Measurements from ENCODE around the gene TLL2.

Gene TLL2

DNA sequence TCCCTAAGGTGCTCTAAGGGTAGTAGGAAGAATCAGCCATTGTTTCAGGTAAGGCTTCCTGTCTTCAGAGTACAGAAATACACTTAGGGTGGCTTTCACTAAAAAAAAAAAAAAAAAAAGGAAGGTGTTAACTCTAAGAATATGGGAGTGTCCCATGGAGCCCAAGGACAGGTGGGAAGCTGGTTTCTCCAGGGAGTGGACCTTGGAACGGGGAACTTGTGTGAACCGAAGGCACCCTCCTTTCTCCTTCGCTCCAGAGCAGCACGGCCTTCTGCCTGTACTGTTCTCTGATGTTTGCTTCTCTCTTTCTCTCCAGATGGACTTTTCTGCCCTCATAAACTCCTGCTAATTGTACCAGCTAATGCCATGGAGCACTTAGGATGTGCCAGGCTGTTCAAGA, 161.1 kb downstream of the TLL2 start:
- CTCF ChIA-PET, result interaction anchor here (0.7 to 1.8 kb wide), 2 partner anchors 18 to 138 kb away, joined by 5 to 7 read pairs; no protein-coding TSS in a partner anchor
- no peak overlapping the region for H3K27ac ChIP-seq
- TF ChIP-seq, protein P1, sequence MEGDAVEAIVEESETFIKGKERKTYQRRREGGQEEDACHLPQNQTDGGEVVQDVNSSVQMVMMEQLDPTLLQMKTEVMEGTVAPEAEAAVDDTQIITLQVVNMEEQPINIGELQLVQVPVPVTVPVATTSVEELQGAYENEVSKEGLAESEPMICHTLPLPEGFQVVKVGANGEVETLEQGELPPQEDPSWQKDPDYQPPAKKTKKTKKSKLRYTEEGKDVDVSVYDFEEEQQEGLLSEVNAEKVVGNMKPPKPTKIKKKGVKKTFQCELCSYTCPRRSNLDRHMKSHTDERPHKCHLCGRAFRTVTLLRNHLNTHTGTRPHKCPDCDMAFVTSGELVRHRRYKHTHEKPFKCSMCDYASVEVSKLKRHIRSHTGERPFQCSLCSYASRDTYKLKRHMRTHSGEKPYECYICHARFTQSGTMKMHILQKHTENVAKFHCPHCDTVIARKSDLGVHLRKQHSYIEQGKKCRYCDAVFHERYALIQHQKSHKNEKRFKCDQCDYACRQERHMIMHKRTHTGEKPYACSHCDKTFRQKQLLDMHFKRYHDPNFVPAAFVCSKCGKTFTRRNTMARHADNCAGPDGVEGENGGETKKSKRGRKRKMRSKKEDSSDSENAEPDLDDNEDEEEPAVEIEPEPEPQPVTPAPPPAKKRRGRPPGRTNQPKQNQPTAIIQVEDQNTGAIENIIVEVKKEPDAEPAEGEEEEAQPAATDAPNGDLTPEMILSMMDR (conservative IDR thresholded peaks at IDR 0.05; ENCODE audit: low read depth), result no peak
- POLR2A ChIA-PET (ENCODE audit: low non-redundant PET), result no interaction called here
- DNase-seq (ENCODE audit: low spot score), result no peak

DNA sequence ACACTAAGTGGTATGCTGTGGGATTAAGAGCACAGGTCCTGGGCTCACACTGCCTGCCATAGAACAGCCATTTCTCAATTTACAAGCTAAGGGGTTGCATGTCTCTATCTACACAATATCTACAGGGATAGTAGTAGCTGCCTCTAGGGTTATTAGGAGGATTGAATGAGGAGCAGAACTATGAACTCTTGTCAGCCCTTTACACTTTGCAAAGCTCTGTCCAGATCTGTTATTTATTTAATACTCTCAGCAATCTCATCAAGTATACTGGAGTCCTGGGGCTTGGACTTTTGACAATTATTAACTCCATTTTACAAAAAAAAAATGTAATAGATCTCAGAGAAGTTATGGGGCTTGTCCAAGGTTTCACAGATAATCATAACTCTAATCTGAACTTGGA, 161.7 kb downstream of the TLL2 start:
- no peak overlapping the region for H3K27ac ChIP-seq
- ChIA-PET CTCF (interaction anchor here (0.6 to 1.8 kb wide), 4 partner anchors 18 to 139 kb away, joined by 3 to 7 read pairs (median 4); no protein-coding TSS in a partner anchor), POLR2A (ENCODE audit: low non-redundant PET) (no interaction called here)
- DNase-seq (ENCODE audit: low spot score), result no peak
- TF ChIP-seq, protein P1 (conservative IDR thresholded peaks at IDR 0.05; ENCODE audit: low read depth), result no peak

DNA sequence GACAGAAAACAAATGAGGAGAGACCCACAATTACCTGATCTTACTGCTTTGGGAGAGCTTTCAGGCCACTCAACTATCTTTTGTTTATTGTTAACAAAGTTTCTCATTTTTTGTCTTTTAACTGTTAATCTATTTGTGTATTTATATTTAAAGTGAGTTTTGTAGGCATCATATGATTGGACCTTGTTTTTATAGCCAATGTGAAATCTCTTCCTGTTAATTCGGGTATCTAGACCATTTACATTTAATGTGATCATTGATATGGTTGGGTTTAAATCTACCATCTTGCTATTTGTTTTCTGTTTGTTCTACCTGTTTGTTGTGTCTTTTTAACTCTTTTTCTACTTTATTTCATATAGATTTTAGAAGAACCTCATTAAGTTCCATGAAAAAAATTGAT, 167.4 kb downstream of the TLL2 start:
- ChIA-PET POLR2A (ENCODE audit: low non-redundant PET) (no interaction called here), CTCF (no interaction called here)
- TF ChIP-seq, protein P1 (conservative IDR thresholded peaks at IDR 0.05; ENCODE audit: low read depth), result no peak
- no peak for DNase-seq (ENCODE audit: low spot score)
- H3K27ac ChIP-seq, result no peak overlapping the region

DNA sequence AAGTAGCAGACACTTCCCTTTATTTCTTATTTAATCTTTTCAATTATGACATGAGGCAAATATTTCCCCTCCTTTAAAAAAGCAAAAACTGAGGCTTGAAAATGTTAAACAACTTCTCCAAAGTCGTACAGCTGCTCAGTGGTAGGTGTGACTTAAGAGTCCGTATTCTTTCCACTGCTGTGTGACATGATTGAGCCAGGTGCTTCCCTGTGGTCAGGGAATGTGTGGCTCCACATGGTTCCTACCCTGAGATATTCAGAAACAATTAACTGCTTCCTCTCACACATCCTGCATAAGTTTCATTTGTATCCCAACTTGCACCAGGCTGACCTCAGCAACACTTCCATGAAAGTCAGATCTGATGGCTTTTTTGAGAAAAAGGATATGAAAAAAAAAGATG, 168.5 kb downstream of the TLL2 start:
- no peak for DNase-seq (ENCODE audit: low spot score)
- TF ChIP-seq, protein P1 (conservative IDR thresholded peaks at IDR 0.05; ENCODE audit: low read depth), result no peak
- H3K27ac ChIP-seq, result no peak overlapping the region
- CTCF ChIA-PET, result interaction anchor here (0.7 kb wide), 2 partner anchors 24 to 25 kb away, joined by 3 to 4 read pairs; no protein-coding TSS in a partner anchor
- POLR2A ChIA-PET (ENCODE audit: low non-redundant PET), result no interaction called here

DNA sequence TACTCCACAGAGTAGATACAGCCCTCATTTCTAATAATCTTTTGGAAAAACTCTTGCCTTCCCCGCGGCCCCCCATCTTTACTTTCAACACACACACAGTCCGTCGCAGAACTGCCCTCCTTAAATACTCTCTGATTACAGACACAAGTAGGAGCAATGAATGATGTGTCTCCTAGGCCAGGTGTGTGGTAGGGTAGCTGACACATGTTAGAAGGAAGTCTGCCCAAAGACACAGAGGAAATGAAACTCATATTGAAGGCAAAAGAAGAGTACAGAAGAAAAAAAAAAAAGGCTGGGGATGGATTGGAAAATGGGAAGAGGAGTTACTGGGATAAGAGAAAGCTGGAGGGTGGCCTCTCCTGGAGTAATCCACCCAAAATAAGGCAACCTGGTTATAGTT, 169.5 kb downstream of the TLL2 start:
- TF ChIP-seq, protein P1 (conservative IDR thresholded peaks at IDR 0.05; ENCODE audit: low read depth), result no peak
- ChIA-PET CTCF (interaction anchor here (0.6 to 1.0 kb wide), 2 partner anchors 10 to 118 kb away, joined by 3 to 4 read pairs; no protein-coding TSS in a partner anchor), POLR2A (ENCODE audit: low non-redundant PET) (no interaction called here)
- no peak for DNase-seq (ENCODE audit: low spot score)
- no peak overlapping the region for H3K27ac ChIP-seq

DNA sequence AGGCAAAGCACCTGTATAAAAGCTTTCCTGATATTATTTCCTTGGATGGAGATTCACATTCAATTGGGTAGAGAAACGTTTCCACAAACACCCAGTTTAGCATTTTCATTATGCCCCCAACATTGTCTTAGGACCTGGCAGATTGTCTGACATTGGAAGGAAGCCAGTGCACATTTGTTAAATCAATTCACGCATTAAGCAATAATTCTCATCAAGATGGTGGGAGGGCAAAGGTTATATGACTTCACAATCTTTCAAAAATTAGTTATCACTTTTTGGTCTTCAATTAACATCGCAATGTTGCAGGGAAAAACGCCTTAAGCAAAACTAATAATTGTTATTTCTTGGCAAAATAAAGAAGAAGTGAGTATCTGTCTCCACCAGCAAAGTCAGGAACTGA, 171.3 kb downstream of the TLL2 start:
- ChIA-PET CTCF (no interaction called here), POLR2A (ENCODE audit: low non-redundant PET) (no interaction called here)
- no peak for DNase-seq (ENCODE audit: low spot score)
- H3K27ac ChIP-seq, result no peak overlapping the region
- TF ChIP-seq, protein P1 (conservative IDR thresholded peaks at IDR 0.05; ENCODE audit: low read depth), result no peak
